Cerebellar cortex (tissue), 1 donor: ENCODE results near the gene KRT71.

ENCODE experiments used
- DNase-seq: peaks from one replicate; pipeline ENCODE4 v3.0.0-alpha.2; 2015; ENCODE audit warnings: low spot score

Gene KRT71

DNA sequence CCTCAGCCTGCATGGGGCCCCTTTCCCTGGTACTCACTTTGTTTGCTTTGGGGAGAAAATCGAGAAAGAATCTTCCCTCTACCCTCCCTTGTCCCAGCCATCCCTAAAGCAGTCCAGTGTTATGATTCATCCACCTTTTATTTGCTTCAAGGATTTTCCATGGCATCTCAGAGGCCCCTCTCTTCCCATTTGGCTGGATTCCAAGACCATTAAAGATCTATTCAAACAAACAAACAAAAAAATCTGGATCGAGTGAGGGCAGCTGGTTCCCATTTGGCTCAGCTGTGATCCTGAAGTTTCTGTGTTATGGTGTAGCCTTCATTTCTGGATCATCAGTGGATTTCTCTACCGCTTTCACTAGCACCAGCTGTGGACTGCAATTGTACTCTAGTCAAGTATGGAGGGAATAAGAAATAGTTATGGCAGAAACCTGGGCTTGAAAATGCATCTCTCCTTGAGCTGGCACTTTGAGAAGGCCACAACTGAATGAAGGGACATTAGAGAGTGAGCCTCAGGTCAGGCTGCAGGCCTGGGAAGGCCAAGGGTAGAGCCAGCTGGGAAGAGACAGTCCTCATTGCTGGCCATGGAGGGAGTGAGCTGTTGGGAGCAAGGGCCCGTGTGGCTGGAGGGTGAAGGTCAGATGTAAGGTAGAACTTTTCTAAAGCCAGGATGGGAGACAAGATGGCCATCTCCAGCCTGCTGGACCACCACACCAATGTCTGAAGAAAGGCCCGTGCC is 13.7 kb downstream of the KRT71 start:
- no peak for DNase-seq

DNA sequence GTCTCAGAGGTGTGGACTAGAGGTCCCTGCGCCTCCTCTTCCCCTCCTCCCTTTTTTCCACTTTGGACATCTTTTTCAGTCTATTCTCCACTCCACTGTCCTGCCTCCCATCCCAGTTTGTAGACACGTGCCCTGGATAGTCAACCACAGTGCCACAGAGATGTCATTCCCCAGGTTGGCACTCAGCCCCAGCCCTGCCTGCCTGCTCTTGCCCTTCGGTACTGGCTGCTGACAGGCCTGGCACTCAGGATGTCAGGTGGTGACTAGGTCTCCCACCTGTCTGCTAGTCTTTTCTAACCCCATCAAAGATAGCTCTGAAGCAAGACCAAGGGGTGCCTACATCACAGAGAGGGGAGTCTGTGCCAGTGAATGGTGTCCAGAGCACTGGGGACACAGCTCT is 15.8 kb downstream of the KRT71 start:
- DNase-seq: no peak

- DNase-seq: no peak
Measured at GRCh38 chr12:52535574-52535973, 17.4 kb downstream of the KRT71 start.

- no peak for DNase-seq
Measured at GRCh38 chr12:52534482-52534881, 18.5 kb downstream of the KRT71 start.

GRCh38 chr12:52533686-52534470 is 19.1 kb downstream of the KRT71 start:
- DNase-seq: no peak

DNA sequence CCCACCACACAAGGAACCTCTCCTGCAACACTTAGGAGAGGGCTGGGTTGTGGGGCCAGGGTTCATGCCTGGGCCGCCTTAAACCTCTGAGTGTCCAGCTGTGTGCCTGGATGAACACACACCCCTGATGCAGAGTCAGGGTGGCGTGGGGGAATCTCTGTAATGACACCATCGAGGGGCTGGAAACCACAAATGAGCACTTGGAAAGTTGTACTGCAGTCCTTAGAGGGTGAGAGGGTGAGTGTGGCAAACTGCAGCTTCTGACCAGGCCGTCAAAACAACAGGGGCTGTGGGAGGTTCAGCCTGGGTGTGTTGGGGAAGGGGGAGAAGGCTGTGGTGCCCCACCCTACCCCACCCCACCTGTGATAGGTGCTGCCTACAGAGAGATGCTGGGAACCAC is 20.3 kb downstream of the KRT71 start:
- no peak for DNase-seq

GRCh38 chr12:52531566-52532300 is 21.2 kb downstream of the KRT71 start:
- no peak for DNase-seq

DNA sequence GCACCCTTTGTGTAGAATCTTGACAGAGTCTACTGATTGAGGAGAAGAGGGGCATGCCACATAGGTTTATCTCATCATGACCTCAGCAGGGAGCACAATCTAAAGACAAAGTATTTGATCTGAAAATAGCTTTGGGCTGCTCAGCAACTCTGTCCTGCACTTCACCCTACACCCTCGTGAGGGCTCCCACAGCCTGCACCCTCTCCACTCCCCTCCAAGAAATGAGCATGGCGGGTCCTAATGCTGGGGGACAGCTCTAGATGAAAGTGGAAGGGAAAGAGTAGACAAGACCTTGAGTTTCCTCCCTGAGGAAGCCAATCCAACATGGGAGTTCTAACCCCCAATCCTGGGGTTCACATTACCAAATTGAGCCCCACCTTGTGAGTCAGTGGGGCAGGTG is 22.0 kb downstream of the KRT71 start:
- DNase-seq: no peak

GRCh38 chr12:52530366-52530765 is 22.6 kb downstream of the KRT71 start:
- no peak for DNase-seq

DNA sequence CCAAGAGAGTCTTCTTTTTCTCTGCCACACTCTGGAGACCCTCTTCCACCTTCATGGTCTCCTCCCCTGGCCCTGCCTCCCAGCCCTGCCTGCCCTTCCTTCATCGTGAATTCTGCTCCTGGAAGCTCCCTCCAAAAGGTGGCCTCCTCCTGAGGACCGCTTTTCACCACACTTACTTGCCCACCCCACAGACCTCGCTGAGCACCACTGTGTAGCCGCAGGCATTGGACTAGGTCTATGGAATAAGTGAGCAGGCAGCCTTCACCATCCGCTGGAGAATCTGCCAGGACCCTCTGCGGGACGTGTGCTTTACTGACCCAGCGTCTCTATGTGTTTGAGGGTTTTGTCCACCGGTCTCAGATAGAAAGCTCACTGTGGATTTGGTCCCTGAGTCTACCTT is 23.1 kb downstream of the KRT71 start:
- no peak for DNase-seq

DNA sequence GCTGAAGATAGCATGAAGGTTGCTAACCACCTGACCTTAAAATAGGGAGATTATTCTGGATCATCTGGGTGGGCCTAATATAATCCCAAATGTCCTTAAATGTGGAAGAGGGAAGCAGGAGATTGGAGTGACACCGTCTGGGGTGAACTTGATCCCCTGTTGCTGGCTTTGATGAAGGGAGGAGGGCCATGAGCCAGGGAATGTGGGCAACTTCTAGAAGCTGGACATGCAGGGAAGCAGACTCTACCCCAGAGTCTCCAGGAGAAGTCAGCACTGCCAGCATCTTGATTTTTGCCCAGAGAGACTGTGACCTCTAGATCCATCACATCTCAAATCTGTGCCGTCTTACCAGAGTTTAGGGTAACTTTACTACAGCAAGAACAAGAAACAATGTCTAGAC is 23.5 kb downstream of the KRT71 start:
- no peak for DNase-seq

DNA sequence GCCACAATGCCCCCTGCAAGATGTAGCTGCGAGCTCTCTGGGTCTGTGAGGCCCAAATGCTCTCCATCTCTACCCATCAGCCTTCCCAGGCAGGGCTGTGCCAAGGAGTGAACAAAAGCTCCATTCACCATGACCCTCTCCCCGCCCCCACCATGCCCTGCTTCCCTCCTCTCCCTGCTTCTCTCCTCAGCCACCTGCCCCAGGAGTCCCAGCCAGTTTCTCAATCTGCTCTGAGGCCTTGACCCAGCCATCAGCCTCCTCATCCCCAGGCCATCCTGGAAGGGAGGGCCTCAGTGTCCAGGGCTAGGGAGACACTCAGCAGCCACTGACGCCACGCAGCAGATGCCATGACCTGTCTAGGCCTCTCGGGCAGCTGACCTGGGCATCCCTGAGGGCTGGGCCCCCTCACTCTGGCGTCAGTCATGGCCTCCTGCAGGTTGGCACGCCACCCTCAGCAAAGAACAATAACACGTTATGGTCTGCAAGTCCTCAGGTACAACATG is 24.3 kb downstream of the KRT71 start:
- no peak for DNase-seq

GRCh38 chr12:52527121-52527800 is 25.7 kb downstream of the KRT71 start:
- DNase-seq: no peak

- DNase-seq: no peak
Measured at GRCh38 chr12:52526511-52526951, 26.4 kb downstream of the KRT71 start.

GRCh38 chr12:52525661-52526499 is 27.1 kb downstream of the KRT71 start:
- no peak for DNase-seq

- DNase-seq: no peak
Measured at GRCh38 chr12:52524898-52525591, 27.9 kb downstream of the KRT71 start.

GRCh38 chr12:52524241-52524897 is 28.6 kb downstream of the KRT71 start:
- no peak for DNase-seq

- DNase-seq: no peak
Measured at GRCh38 chr12:52523824-52524223, 29.1 kb downstream of the KRT71 start.

GRCh38 chr12:52522346-52523011 is 30.5 kb downstream of the KRT71 start:
- no peak for DNase-seq
